ENCODE results near the gene MEG3. TPM values are rescaled to one million over a fixed set of nuclear protein-coding genes. Genes with fewer than 3 reads are reported as not detected.

Gene MEG3
- total and polyA plus RNA-seq, 2 of the 8 experiments (the other 6 are each of a cell fraction or from before 2014, with no cell fraction given) = 0.17 to 1.1 TPM

DNA sequence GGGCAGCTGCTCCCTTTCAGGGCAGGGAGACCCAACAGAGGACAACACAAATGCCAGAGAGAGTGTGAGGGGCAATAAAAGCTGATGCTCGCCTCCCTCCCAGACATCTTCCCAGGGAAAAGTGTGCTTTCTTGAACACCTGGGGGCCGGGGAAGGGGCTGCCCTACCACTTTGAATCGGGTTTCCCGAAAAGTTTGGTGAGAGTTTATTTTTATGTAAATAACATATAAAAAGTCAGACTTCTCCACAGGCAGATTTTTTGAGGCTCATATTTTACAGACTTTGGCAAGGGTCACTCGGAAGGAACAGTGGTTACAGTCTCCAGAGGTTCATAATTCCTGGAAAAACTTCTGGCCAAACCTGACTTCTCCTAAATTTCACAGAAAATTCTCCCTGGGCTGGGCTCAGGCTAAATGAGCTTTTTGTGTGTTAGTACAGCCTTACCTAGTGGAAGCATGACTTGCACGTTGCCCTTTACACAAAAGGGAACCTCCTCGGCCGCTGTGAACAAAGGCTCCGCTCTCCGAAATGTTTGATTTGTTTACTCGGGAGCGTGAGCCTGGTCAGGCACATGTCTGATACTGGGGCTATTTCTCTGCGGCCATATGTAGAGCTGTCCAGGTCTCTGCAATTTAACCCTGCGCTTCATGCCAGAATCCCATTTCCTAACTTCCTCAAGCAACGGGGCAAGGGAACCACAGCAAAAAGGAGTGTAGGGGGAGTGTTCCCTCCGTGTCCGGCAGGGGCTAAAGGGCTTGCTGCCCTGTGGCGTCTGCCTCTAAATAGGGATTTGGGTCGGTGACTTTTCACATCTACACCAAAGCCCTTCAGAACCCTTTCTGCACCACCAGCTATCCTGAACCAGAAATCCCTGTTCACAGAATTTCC is 74.2 kb downstream of the MEG3 start (continued):
- no peak for TF ChIP-seq RXRA (IDR thresholded peaks at IDR 0.05; ENCODE audit: insufficient read depth, low read depth, low read length)
- no peak for TF ChIP-seq CBX5 (IDR thresholded peaks at IDR 0.05; ENCODE audit: low read depth, low read length)
- TF ChIP-seq SIX5 (IDR thresholded peaks at IDR 0.05; ENCODE audit: low read depth, low read length) = no peak
- TF ChIP-seq SP4 (IDR thresholded peaks at IDR 0.05; ENCODE audit: low read length) = no peak
- TF ChIP-seq, protein P1, sequence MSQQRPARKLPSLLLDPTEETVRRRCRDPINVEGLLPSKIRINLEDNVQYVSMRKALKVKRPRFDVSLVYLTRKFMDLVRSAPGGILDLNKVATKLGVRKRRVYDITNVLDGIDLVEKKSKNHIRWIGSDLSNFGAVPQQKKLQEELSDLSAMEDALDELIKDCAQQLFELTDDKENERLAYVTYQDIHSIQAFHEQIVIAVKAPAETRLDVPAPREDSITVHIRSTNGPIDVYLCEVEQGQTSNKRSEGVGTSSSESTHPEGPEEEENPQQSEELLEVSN (IDR thresholded peaks at IDR 0.05) = peak; percentile 29
- peak; percentile 44 for TF ChIP-seq CTBP2 (IDR thresholded peaks at IDR 0.05; ENCODE audit: borderline replicate concordance, insufficient read depth, insufficient read length, low read length)
- TF ChIP-seq POLR2AphosphoS5 (IDR thresholded peaks at IDR 0.05; ENCODE audit: low read depth, low read length) = no peak
- no peak for TF ChIP-seq TAF7 (optimal IDR thresholded peaks at IDR 0.05; ENCODE audit: borderline replicate concordance, low read depth, low read length)
- TF ChIP-seq SIN3A (conservative IDR thresholded peaks at IDR 0.05 in 1 of 2, IDR thresholded peaks at IDR 0.05 in 1 of 2; ENCODE audit: low read depth in 1 of 2, low read length in 2 of 2) = peak in 1 of 2 experiments; percentile 63; a peak in 1 of 4 replicates

Data from H1 (cell line).